MM.1S (cell line): ENCODE data around the gene UNC13A.
"Not testable (repeated sequence)": the region's sequence is repeated elsewhere in the genome, so short reads cannot be mapped to it uniquely, and the experiment has no call there.

Experiments
- DNase-seq: peaks from one replicate; pipeline ENCODE4 v3.0.0-alpha.2; 2015
- H2AFZ ChIP-seq: fragments of 300-600 bp; sonication (generic); 2 replicates; pipeline ENCODE4 v1.6.0; 2016; ENCODE audit warnings: antibody characterized with exemption, low read length
- H3F3A ChIP-seq: fragments of 300-600 bp; sonication (generic); 2 replicates; pipeline ENCODE4 v1.6.1; 2016; ENCODE audit warnings: mild to moderate bottlenecking, antibody characterized with exemption, low read length, moderate library complexity, mixed read lengths; ENCODE audit not compliant: insufficient read depth
- H3K27ac ChIP-seq: fragments of 300-600 bp; sonication (generic); 2 replicates; pipeline ENCODE4 v1.5.1; 2016; ENCODE audit warnings: mild to moderate bottlenecking, low read length
- H3K27me3 ChIP-seq: fragments of 300-600 bp; sonication (generic); replicated peaks from 2 replicates; pipeline ENCODE4 v1.6.0; 2016; ENCODE audit warnings: low read length; ENCODE audit not compliant: insufficient read depth
- H3K36me3 ChIP-seq: fragments of 300-600 bp; sonication (generic); replicated peaks from 2 replicates; pipeline ENCODE4 v1.6.1; 2016; ENCODE audit warnings: mild to moderate bottlenecking, low read length, mixed read lengths; ENCODE audit not compliant: insufficient read depth
- H3K4me1 ChIP-seq: fragments of 300-600 bp; sonication (generic); 2 replicates; pipeline ENCODE4 v1.6.1; 2016; ENCODE audit warnings: low read length, mixed read lengths
- H3K4me2 ChIP-seq: fragments of 300-600 bp; sonication (generic); 2 replicates; pipeline ENCODE4 v1.6.0; 2016; ENCODE audit warnings: low read depth, low read length
- H3K4me3 ChIP-seq: fragments of 300-600 bp; sonication (generic); 2 replicates; pipeline ENCODE4 v1.5.1; 2016; ENCODE audit warnings: low read length, mixed read lengths
- H3K79me2 ChIP-seq: fragments of 300-600 bp; sonication (generic); 2 replicates; pipeline ENCODE4 v1.6.1; 2016; ENCODE audit warnings: mixed run types, low read length, mixed read lengths
- H3K9ac ChIP-seq: fragments of 300-600 bp; sonication (generic); 2 replicates; pipeline ENCODE4 v1.6.1; 2016; ENCODE audit warnings: low read length, mixed read lengths
- H3K9me2 ChIP-seq: fragments of 300-600 bp; sonication (generic); replicated peaks from 2 replicates; pipeline ENCODE4 v1.6.1; 2016; ENCODE audit warnings: mild to moderate bottlenecking, low read length, mixed read lengths; ENCODE audit not compliant: insufficient read depth
- H3K9me3 ChIP-seq: fragments of 300-600 bp; sonication (generic); replicated peaks from 2 replicates; pipeline ENCODE4 v1.6.1; 2016; ENCODE audit warnings: mild to moderate bottlenecking, low read length, mixed read lengths; ENCODE audit not compliant: insufficient read depth
- H4K20me1 ChIP-seq: fragments of 300-600 bp; sonication (generic); 2 replicates; pipeline ENCODE4 v1.6.1; 2016; ENCODE audit warnings: mild to moderate bottlenecking, low read length, moderate library complexity, mixed read lengths; ENCODE audit not compliant: insufficient read depth
- CTCF ChIP-seq: fragments of 300-600 bp; sonication (generic); IDR thresholded peaks from 2 replicates; pipeline ENCODE4 v1.5.1; 2016; ENCODE audit warnings: antibody characterized with exemption, low read length, mixed read lengths
- EZH2 ChIP-seq: fragments of 300-600 bp; sonication (generic); optimal IDR thresholded peaks from 2 replicates; pipeline ENCODE3; 2017; ENCODE audit warnings: low read depth, mild to moderate bottlenecking, antibody characterized with exemption, low read length, mixed read lengths
- EZH2phosphoT487 ChIP-seq: fragments of 300-600 bp; sonication (generic); IDR thresholded peaks from 2 replicates; pipeline ENCODE4 v1.6.1; 2018; ENCODE audit warnings: antibody characterized with exemption, low read length

The UNC13A gene

DNA sequence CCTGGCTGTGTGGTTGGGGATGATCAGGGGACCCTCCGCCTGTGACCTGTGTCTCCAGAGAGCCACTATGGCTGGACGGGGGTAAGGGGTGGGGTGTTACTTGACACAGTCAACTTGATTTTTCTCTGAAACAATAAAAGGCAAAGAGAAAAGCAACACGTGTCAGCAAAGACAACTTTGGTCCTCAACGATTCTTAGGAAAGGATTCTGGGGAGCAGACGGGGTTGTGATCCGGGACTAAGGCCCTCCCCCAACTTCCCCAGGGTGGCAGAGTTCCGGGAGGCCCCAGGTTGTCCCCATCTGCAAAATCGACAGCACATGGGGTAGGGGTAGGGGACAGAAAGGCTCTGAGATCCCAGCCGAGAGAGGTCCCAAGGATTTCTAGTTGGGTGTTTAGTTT, 86.5 kb downstream of the UNC13A start:
- Histone ChIP-seq H3K27me3 (peaks cover 74% of the 10 kb centered on the region), H2AFZ (no peak overlapping the region), H3K27ac (no peak overlapping the region), H3K4me1 (0 out of 2 replicates have a peak, but pooled peaks cover 6% of the 10 kb centered on the region), H3K36me3 (no peaks in the 10 kb centered on the region), H4K20me1 (no peaks in the 10 kb centered on the region), H3F3A (no peaks in the 10 kb centered on the region), H3K79me2 (no peaks in the 10 kb centered on the region), H3K4me2 (no peak overlapping the region), H3K9me3 (no peaks in the 10 kb centered on the region), H3K4me3 (no peak overlapping the region), H3K9me2 (no peaks in the 10 kb centered on the region), H3K9ac (no peak overlapping the region)
- no peak for TF ChIP-seq EZH2
- no peak for TF ChIP-seq EZH2phosphoT487
- TF ChIP-seq CTCF = no peak
- no peak for DNase-seq

- Histone ChIP-seq H2AFZ (no peak overlapping the region), H4K20me1 (no peaks in the 10 kb centered on the region), H3K9ac (no peak overlapping the region), H3K79me2 (no peaks in the 10 kb centered on the region), H3K9me2 (no peaks in the 10 kb centered on the region), H3K27me3 (peaks cover 80% of the 10 kb centered on the region), H3F3A (no peaks in the 10 kb centered on the region), H3K4me3 (no peak overlapping the region), H3K4me2 (no peak overlapping the region), H3K9me3 (no peaks in the 10 kb centered on the region), H3K4me1 (no peaks in the 10 kb centered on the region), H3K27ac (no peak overlapping the region), H3K36me3 (no peaks in the 10 kb centered on the region)
- no peak for TF ChIP-seq CTCF
- TF ChIP-seq EZH2phosphoT487 = no peak
- TF ChIP-seq EZH2 = no peak
- DNase-seq = no peak
Observed at GRCh38 chr19:17599780-17600179, 88.4 kb downstream of the UNC13A start.

DNA sequence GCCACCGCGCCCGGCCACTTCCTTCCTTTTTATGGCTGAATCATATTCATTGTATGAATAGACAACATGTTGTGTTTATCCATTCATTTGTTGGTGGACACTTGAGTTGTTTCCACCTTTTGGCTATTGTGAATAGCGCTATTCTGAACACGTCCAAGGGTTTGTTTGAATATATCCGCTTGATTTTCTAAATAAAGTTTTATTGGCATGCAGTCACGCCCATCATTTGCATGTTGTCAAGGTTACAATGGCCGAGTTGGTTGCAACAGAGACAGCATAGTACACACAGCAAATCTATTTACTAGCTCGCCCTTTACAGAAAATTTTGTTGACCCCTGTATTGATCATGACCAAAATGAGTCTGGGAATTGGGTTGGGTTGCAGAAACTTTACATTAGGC, 89.2 kb downstream of the UNC13A start:
- Histone ChIP-seq H3K27ac (no peak overlapping the region), H3K27me3 (peaks cover 77% of the 10 kb centered on the region), H2AFZ (no peak overlapping the region), H3K79me2 (no peaks in the 10 kb centered on the region), H4K20me1 (no peaks in the 10 kb centered on the region), H3F3A (no peaks in the 10 kb centered on the region), H3K4me2 (no peak overlapping the region), H3K9ac (no peak overlapping the region), H3K36me3 (no peaks in the 10 kb centered on the region), H3K9me2 (no peaks in the 10 kb centered on the region), H3K4me1 (no peaks in the 10 kb centered on the region), H3K9me3 (no peaks in the 10 kb centered on the region), H3K4me3 (no peak overlapping the region)
- no peak for TF ChIP-seq CTCF
- TF ChIP-seq EZH2phosphoT487 = no peak
- TF ChIP-seq EZH2 = no peak
- no peak for DNase-seq

DNA sequence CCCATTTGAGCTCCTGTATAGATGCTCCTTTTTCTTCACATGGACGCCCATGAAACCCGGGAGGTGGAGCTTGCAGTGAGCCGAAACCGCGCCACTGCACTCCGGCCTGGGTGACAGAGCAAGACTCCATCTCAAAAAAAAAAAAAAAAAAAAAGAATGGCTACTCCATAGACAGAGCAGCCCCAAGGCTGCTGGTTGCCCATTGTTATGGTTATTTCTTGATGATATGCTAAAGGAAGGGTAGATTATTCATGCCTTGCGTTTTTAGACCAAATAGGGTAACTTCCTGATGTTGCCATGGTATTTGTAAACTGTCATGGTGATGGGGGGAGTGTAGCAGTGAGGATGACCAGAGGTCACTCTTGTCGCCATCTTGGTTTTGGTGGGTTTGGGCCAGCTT, 90.1 kb downstream of the UNC13A start:
- not testable (repeated sequence) for H4K20me1 ChIP-seq, H3K4me3 ChIP-seq, H3F3A ChIP-seq, H3K9ac ChIP-seq, H3K4me1 ChIP-seq, DNase-seq, H3K9me3 ChIP-seq, H3K4me2 ChIP-seq, H3K27ac ChIP-seq, H3K9me2 ChIP-seq, H3K79me2 ChIP-seq, H3K36me3 ChIP-seq, H2AFZ ChIP-seq
- peaks cover 68% of the 10 kb centered on the region for H3K27me3 ChIP-seq

GRCh38 chr19:17594296-17594695, 93.9 kb downstream of the UNC13A start:
- not testable (repeated sequence) for DNase-seq, H4K20me1 ChIP-seq, H3K4me1 ChIP-seq, H3K9ac ChIP-seq, H3K4me3 ChIP-seq, H2AFZ ChIP-seq, H3K4me2 ChIP-seq, H3F3A ChIP-seq, H3K79me2 ChIP-seq, H3K27ac ChIP-seq, H3K9me2 ChIP-seq, H3K36me3 ChIP-seq, H3K9me3 ChIP-seq
- peaks cover 64% of the 10 kb centered on the region for H3K27me3 ChIP-seq
